ENCODE data around the gene OBSCN. TPM values are rescaled to one million over a fixed set of nuclear protein-coding genes. Genes with fewer than 3 reads are reported as not detected.

The OBSCN gene
- total and polyA plus RNA-seq, 10 of the 15 experiments (the other 5 are each of a cell fraction or from before 2014, with no cell fraction given): 0.01 to 0.36 (median 0.08) TPM; not detected in 2

DNA sequence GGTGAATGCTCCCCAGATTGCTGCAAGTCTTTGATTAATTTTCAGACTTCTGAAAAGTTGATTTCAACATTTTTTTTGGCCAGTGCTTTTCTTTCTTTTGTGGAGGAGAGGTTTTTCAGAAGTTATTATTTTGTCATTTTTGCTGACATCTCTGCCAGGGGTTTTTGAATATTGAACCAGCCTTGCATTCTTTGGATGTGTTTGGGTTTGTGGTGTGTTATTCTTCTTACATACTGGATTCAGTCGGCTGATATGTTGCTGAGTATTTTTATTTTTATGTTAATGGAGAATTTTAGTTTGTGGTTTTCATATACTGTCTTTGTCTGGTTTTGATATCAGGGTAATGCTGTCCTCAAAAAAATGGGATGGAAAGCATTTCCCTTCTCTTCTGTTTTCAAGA, 25.3 kb downstream of the OBSCN start:
- Histone ChIP-seq H3K9me3 (replicated peaks; ENCODE audit: control insufficient read depth, insufficient read depth, low read length) (no peaks in the 10 kb centered on the region; the same call in 2 of the 3 replicates), H4K20me1 (ENCODE audit: control insufficient read depth, insufficient read depth) (no peaks in the 10 kb centered on the region), H3K79me2 (ENCODE audit: control insufficient read depth, insufficient read depth, low read length) (no peaks in the 10 kb centered on the region), H3K27ac (ENCODE audit: control insufficient read depth, insufficient read depth) (no peak overlapping the region), H3K9ac (ENCODE audit: control insufficient read depth, insufficient read depth, low read length) (no peak overlapping the region), H3K4me3 (no peak overlapping the region), H3K4me2 (ENCODE audit: control insufficient read depth, insufficient read depth) (no peak overlapping the region), H3K4me1 (ENCODE audit: control insufficient read depth, insufficient read depth, low read length) (no peaks in the 10 kb centered on the region), H2AFZ (ENCODE audit: control insufficient read depth, low read depth, low read length) (no peak overlapping the region), H3K27me3 (replicated peaks in 1 of 2; ENCODE audit: control insufficient read depth in 2 of 2, insufficient read depth in 2 of 2, low read length in 1 of 2) (no peaks in the 10 kb centered on the region), H3K36me3 (ENCODE audit: control insufficient read depth in 2 of 2, insufficient read depth in 2 of 2, low read length in 1 of 2) (no peaks in the 10 kb centered on the region)
- TF ChIP-seq CHD4 (IDR thresholded peaks at IDR 0.05): no peak
- TF ChIP-seq EZH2 (IDR thresholded peaks at IDR 0.05; ENCODE audit: borderline replicate concordance, control insufficient read depth, low read depth, low read length): no peak
- no peak for TF ChIP-seq IKZF1 (conservative IDR thresholded peaks at IDR 0.05)
- no peak for TF ChIP-seq NR2C2 (IDR thresholded peaks at IDR 0.05; ENCODE audit: borderline replicate concordance, control insufficient read depth, insufficient read length, low read depth)
- TF ChIP-seq, protein P1, sequence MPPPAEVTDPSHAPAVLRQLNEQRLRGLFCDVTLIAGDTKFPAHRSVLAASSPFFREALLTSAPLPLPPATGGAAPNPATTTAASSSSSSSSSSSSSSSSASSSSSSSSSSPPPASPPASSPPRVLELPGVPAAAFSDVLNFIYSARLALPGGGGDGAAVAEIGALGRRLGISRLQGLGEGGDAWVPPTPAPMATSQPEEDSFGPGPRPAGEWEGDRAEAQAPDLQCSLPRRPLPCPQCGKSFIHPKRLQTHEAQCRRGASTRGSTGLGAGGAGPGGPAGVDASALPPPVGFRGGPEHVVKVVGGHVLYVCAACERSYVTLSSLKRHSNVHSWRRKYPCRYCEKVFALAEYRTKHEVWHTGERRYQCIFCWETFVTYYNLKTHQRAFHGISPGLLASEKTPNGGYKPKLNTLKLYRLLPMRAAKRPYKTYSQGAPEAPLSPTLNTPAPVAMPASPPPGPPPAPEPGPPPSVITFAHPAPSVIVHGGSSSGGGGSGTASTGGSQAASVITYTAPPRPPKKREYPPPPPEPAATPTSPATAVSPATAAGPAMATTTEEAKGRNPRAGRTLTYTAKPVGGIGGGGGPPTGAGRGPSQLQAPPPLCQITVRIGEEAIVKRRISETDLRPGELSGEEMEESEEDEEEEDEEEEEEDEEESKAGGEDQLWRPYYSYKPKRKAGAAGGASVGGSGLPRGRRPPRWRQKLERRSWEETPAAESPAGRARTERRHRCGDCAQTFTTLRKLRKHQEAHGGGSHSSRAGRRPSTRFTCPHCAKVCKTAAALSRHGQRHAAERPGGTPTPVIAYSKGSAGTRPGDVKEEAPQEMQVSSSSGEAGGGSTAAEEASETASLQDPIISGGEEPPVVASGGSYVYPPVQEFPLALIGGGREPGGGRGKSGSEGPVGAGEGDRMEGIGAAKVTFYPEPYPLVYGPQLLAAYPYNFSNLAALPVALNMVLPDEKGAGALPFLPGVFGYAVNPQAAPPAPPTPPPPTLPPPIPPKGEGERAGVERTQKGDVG (CRISPR knock-in tag; IDR thresholded peaks at IDR 0.05): no peak
- TF ChIP-seq EED (IDR thresholded peaks at IDR 0.05; ENCODE audit: low read depth): no peak
- ATAC-seq (no peak), FAIRE-seq (no peak), DNase-seq (ENCODE audit: low read depth, low spot score) (no peak)
- ChIA-PET RAD21 (ENCODE audit: unreplicated experiment) (no interaction called here), CTCF (no interaction called here), POLR2A (no interaction called here), SMC1A (ENCODE audit: uncharacterized antibody, unreplicated experiment) (no interaction called here)
- no TSS peak for BruUV-seq (replicated peaks)
- in situ Hi-C loops (cut with MboI): no loop called here
- intact Hi-C loops (cut with micrococcal nuclease; ENCODE audit: unreplicated experiment): no loop called here
- 53% methylated on average over 1 of the region's 1 CpG for WGBS (ENCODE audit: insufficient coverage, insufficient replicate concordance, low lambda C conversion rate, missing lambda C conversion rate)
